ENCODE data around the gene ZFYVE1. TPM values are rescaled to one million over a fixed set of nuclear protein-coding genes. Genes with fewer than 3 reads are reported as not detected.

ZFYVE1 gene
- total RNA-seq, 1 donor from 2014 or later: 14.3 TPM

GRCh38 chr14:72986214-72986613 is 40.7 kb downstream of the ZFYVE1 start:
- H3K27ac ChIP-seq: no peak overlapping the region
- DNase-seq (ENCODE audit: low spot score): no peak
- H3K36me3 ChIP-seq: no peaks in the 10 kb centered on the region
- no peaks in the 10 kb centered on the region for H4K20me1 ChIP-seq (ENCODE audit: low read depth)
- H3K9ac ChIP-seq: no peak overlapping the region
- Mint-ChIP-seq H3K9me3 (no peaks in the 10 kb centered on the region), H3K36me3 (peaks cover 13% of the 10 kb centered on the region), H3K4me3 (no peak overlapping the region), H3K27me3 (ENCODE audit: insufficient read depth, low read depth) (no peaks in the 10 kb centered on the region), H3K4me1 (peaks cover 14% of the 10 kb centered on the region), H3K27ac (no peak overlapping the region)
- H3K27me3 ChIP-seq: no peaks in the 10 kb centered on the region
- H3K4me1 ChIP-seq: no peaks in the 10 kb centered on the region
- no peak overlapping the region for H2AFZ ChIP-seq (replicated peaks)
- no peaks in the 10 kb centered on the region for H3F3A ChIP-seq (ENCODE audit: low read depth)
- no peak overlapping the region for H3K4me2 ChIP-seq
- no peak overlapping the region for H3K4me3 ChIP-seq
- no peak for TF ChIP-seq CTCF (IDR thresholded peaks at IDR 0.05)
- no peak for TF ChIP-seq EZH2 (IDR thresholded peaks at IDR 0.05)
- no peak for TF ChIP-seq EZH2phosphoT487 (IDR thresholded peaks at IDR 0.05)
- H3K9me3 ChIP-seq (ENCODE audit: low read depth): no peaks in the 10 kb centered on the region
- no peaks in the 10 kb centered on the region for H3K79me2 ChIP-seq (ENCODE audit: low read depth)

GRCh38 chr14:72982146-72982708 is 44.7 kb downstream of the ZFYVE1 start:
- H3K9me3 Mint-ChIP-seq: no peaks in the 10 kb centered on the region
- Histone ChIP-seq H3K36me3 (no peaks in the 10 kb centered on the region), H3K4me1 (no peaks in the 10 kb centered on the region), H3K9ac (no peak overlapping the region), H3K4me3 (no peak overlapping the region), H3K27me3 (no peaks in the 10 kb centered on the region), H3K27ac (no peak overlapping the region), H4K20me1 (ENCODE audit: low read depth) (no peaks in the 10 kb centered on the region), H3K9me3 (ENCODE audit: low read depth) (no peaks in the 10 kb centered on the region), H3F3A (ENCODE audit: low read depth) (no peaks in the 10 kb centered on the region), H3K4me2 (no peak overlapping the region), H3K79me2 (ENCODE audit: low read depth) (no peaks in the 10 kb centered on the region), H2AFZ (replicated peaks) (no peak overlapping the region)
- peaks cover 21% of the 10 kb centered on the region for H3K36me3 Mint-ChIP-seq
- peaks cover 2% of the 10 kb centered on the region for H3K27me3 Mint-ChIP-seq (ENCODE audit: insufficient read depth, low read depth)
- H3K4me1 Mint-ChIP-seq: peaks cover 12% of the 10 kb centered on the region
- TF ChIP-seq EZH2phosphoT487 (IDR thresholded peaks at IDR 0.05): no peak
- H3K27ac Mint-ChIP-seq: no peak overlapping the region
- H3K4me3 Mint-ChIP-seq: no peak overlapping the region
- no peak for DNase-seq (ENCODE audit: low spot score)

GRCh38 chr14:72980863-72981262 is 46.0 kb downstream of the ZFYVE1 start:
- TF ChIP-seq EZH2phosphoT487 (IDR thresholded peaks at IDR 0.05): no peak
- no peaks in the 10 kb centered on the region for H3K9me3 ChIP-seq (ENCODE audit: low read depth)
- H3K4me3 ChIP-seq: no peak overlapping the region
- no peak overlapping the region for H2AFZ ChIP-seq (replicated peaks)
- Mint-ChIP-seq H3K4me3 (no peak overlapping the region), H3K27me3 (ENCODE audit: insufficient read depth, low read depth) (peaks cover 2% of the 10 kb centered on the region), H3K9me3 (no peaks in the 10 kb centered on the region), H3K4me1 (peaks cover 5% of the 10 kb centered on the region), H3K36me3 (peaks cover 25% of the 10 kb centered on the region), H3K27ac (no peak overlapping the region)
- H3F3A ChIP-seq (ENCODE audit: low read depth): no peaks in the 10 kb centered on the region
- no peaks in the 10 kb centered on the region for H4K20me1 ChIP-seq (ENCODE audit: low read depth)
- no peaks in the 10 kb centered on the region for H3K4me1 ChIP-seq
- no peak overlapping the region for H3K27ac ChIP-seq
- H3K27me3 ChIP-seq: no peaks in the 10 kb centered on the region
- H3K36me3 ChIP-seq: no peaks in the 10 kb centered on the region
- no peak overlapping the region for H3K4me2 ChIP-seq
- no peak for DNase-seq (ENCODE audit: low spot score)
- no peaks in the 10 kb centered on the region for H3K79me2 ChIP-seq (ENCODE audit: low read depth)
- no peak overlapping the region for H3K9ac ChIP-seq

- TF ChIP-seq CTCF (IDR thresholded peaks at IDR 0.05) (no peak), EZH2 (IDR thresholded peaks at IDR 0.05) (no peak), EZH2phosphoT487 (IDR thresholded peaks at IDR 0.05) (no peak)
- Mint-ChIP-seq H3K27me3 (ENCODE audit: insufficient read depth, low read depth) (peaks cover 2% of the 10 kb centered on the region), H3K36me3 (peaks cover 26% of the 10 kb centered on the region)
Observed at GRCh38 chr14:72978856-72979255, 48.0 kb downstream of the ZFYVE1 start.

More at GRCh38 chr14:72978856-72979255, 48.0 kb downstream of the ZFYVE1 start:
- Histone ChIP-seq H3K36me3 (no peaks in the 10 kb centered on the region), H4K20me1 (ENCODE audit: low read depth) (no peaks in the 10 kb centered on the region), H3K27me3 (no peaks in the 10 kb centered on the region), H3K4me3 (no peak overlapping the region), H3K79me2 (ENCODE audit: low read depth) (no peaks in the 10 kb centered on the region), H3K27ac (no peak overlapping the region), H3K4me1 (no peaks in the 10 kb centered on the region), H3F3A (ENCODE audit: low read depth) (no peaks in the 10 kb centered on the region), H2AFZ (replicated peaks) (no peak overlapping the region), H3K9me3 (ENCODE audit: low read depth) (no peaks in the 10 kb centered on the region), H3K4me2 (no peak overlapping the region), H3K9ac (no peak overlapping the region)
- Mint-ChIP-seq H3K4me3 (no peak overlapping the region), H3K4me1 (peaks cover 5% of the 10 kb centered on the region), H3K27ac (no peak overlapping the region), H3K9me3 (no peaks in the 10 kb centered on the region)
- no peak for DNase-seq (ENCODE audit: low spot score)
